ENCODE measurements around the gene GNLY. TPM values are rescaled to one million over a fixed set of nuclear protein-coding genes. Genes with fewer than 3 reads are reported as not detected.

GNLY gene
- total RNA-seq, 1 donor from 2014 or later: not detected

GRCh38 chr2:85719609-85720240, 25.6 kb downstream of the GNLY start:
- H3K36me3 Mint-ChIP-seq (ENCODE audit: unreplicated experiment): no peaks in the 10 kb centered on the region
- DNase-seq (ENCODE audit: extremely low spot score, unreplicated experiment): no peak
- no peak overlapping the region for H3K4me3 Mint-ChIP-seq (ENCODE audit: unreplicated experiment)
- no peaks in the 10 kb centered on the region for H3K4me1 Mint-ChIP-seq (ENCODE audit: unreplicated experiment)
- no peak overlapping the region for H3K27ac Mint-ChIP-seq (ENCODE audit: unreplicated experiment)
- H3K9me3 Mint-ChIP-seq (ENCODE audit: unreplicated experiment): peaks cover 4% of the 10 kb centered on the region
- TF ChIP-seq, protein P1, sequence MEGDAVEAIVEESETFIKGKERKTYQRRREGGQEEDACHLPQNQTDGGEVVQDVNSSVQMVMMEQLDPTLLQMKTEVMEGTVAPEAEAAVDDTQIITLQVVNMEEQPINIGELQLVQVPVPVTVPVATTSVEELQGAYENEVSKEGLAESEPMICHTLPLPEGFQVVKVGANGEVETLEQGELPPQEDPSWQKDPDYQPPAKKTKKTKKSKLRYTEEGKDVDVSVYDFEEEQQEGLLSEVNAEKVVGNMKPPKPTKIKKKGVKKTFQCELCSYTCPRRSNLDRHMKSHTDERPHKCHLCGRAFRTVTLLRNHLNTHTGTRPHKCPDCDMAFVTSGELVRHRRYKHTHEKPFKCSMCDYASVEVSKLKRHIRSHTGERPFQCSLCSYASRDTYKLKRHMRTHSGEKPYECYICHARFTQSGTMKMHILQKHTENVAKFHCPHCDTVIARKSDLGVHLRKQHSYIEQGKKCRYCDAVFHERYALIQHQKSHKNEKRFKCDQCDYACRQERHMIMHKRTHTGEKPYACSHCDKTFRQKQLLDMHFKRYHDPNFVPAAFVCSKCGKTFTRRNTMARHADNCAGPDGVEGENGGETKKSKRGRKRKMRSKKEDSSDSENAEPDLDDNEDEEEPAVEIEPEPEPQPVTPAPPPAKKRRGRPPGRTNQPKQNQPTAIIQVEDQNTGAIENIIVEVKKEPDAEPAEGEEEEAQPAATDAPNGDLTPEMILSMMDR (IDR thresholded peaks at IDR 0.05): no peak
- peaks cover 41% of the 10 kb centered on the region for H3K27me3 Mint-ChIP-seq (ENCODE audit: unreplicated experiment)

DNA sequence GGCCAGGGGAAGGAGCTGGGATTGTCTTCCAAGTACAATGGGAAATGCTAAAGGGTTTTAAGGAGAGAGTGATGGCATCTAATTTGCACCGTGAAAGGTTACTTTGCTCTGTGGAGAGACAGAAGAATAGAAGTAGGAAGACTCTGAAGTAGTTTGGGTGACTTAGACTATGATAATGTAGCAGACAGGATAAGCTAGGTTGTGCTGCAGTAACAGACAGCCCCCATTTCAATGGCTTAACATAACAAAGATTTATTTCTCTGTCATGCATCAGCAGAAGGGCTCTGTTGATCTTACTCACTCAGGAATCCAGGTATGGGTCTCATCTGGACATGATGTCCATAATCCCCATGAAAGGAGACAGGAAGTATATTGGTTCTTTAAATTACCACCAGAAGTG, 26.4 kb downstream of the GNLY start:
- Mint-ChIP-seq H3K36me3 (ENCODE audit: unreplicated experiment) (no peaks in the 10 kb centered on the region), H3K4me3 (ENCODE audit: unreplicated experiment) (no peak overlapping the region), H3K9me3 (ENCODE audit: unreplicated experiment) (peaks cover 4% of the 10 kb centered on the region), H3K27me3 (ENCODE audit: unreplicated experiment) (peaks cover 45% of the 10 kb centered on the region), H3K4me1 (ENCODE audit: unreplicated experiment) (peaks cover 8% of the 10 kb centered on the region), H3K27ac (ENCODE audit: unreplicated experiment) (no peak overlapping the region)
- DNase-seq (ENCODE audit: extremely low spot score, unreplicated experiment): no peak
- TF ChIP-seq, protein P1 (IDR thresholded peaks at IDR 0.05): no peak

- Mint-ChIP-seq H3K27ac (ENCODE audit: unreplicated experiment) (no peak overlapping the region), H3K27me3 (ENCODE audit: unreplicated experiment) (peaks cover 39% of the 10 kb centered on the region), H3K4me3 (ENCODE audit: unreplicated experiment) (no peak overlapping the region), H3K36me3 (ENCODE audit: unreplicated experiment) (no peaks in the 10 kb centered on the region), H3K9me3 (ENCODE audit: unreplicated experiment) (peaks cover 4% of the 10 kb centered on the region), H3K4me1 (ENCODE audit: unreplicated experiment) (peaks cover 9% of the 10 kb centered on the region)
- TF ChIP-seq, protein P1 (IDR thresholded peaks at IDR 0.05): no peak
- no peak for DNase-seq (ENCODE audit: extremely low spot score, unreplicated experiment)
Measured at GRCh38 chr2:85721641-85722040, 27.5 kb downstream of the GNLY start.

DNA sequence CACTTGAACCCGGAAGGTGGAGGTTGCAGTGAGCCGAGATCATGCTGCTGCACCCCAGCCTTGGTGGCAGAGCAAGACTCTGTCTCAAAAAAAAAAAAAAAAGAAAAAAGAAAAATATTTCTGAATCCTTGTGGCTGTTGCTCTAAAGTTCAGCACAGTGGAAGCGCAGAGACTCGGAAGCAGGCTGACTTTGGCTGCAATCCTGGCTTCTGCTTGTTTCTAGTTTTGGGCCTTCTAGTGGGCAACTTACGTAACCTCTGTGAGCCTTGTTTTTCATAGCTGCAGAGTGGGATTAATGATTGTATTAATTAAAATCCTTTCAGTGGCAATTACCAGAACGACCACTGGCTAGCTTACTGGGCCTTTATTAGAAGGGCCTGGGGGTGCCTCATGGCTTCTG, 28.4 kb downstream of the GNLY start:
- no peak for DNase-seq (ENCODE audit: extremely low spot score, unreplicated experiment)
- no peaks in the 10 kb centered on the region for H3K36me3 Mint-ChIP-seq (ENCODE audit: unreplicated experiment)
- TF ChIP-seq, protein P1 (IDR thresholded peaks at IDR 0.05): no peak
- peaks cover 39% of the 10 kb centered on the region for H3K27me3 Mint-ChIP-seq (ENCODE audit: unreplicated experiment)
- H3K4me1 Mint-ChIP-seq (ENCODE audit: unreplicated experiment): peaks cover 9% of the 10 kb centered on the region
- H3K9me3 Mint-ChIP-seq (ENCODE audit: unreplicated experiment): peaks cover 4% of the 10 kb centered on the region
- no peak overlapping the region for H3K27ac Mint-ChIP-seq (ENCODE audit: unreplicated experiment)
- H3K4me3 Mint-ChIP-seq (ENCODE audit: unreplicated experiment): no peak overlapping the region

DNA sequence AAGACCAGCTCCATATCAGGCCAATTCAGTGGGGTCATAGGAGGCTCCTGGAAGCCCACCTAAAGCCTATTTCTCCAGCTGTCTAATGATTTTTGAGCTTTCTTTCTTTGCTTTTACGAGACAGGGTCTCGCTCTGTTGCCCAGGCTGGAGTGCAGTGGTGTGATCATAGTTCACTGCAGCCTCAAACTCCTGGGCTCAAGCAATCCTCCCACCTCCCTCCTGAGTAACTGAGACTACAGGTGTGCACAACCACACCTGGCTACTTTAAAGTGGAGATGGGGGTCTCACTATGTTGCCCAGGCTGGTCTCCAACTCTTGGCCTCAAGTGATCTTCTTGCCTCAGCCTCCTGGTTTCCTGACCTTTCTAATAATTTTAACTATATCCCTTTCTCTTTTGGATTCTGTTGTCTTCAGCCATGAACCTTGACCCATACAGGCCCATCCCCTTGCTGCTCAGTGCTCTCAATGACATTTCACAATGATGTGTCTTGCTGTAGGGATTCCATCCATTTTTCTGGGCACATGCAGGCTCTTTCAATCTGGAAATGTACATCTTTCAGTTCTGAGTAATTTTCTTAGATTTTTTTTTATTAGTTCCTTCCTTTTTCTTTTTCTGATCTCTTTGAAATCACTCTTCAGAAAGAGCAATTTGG, 29.7 kb downstream of the GNLY start:
- DNase-seq (ENCODE audit: extremely low spot score, unreplicated experiment): no peak
- Mint-ChIP-seq H3K4me3 (ENCODE audit: unreplicated experiment) (no peak overlapping the region), H3K4me1 (ENCODE audit: unreplicated experiment) (peaks cover 9% of the 10 kb centered on the region), H3K27ac (ENCODE audit: unreplicated experiment) (no peak overlapping the region), H3K36me3 (ENCODE audit: unreplicated experiment) (no peaks in the 10 kb centered on the region), H3K9me3 (ENCODE audit: unreplicated experiment) (peaks cover 4% of the 10 kb centered on the region), H3K27me3 (ENCODE audit: unreplicated experiment) (peaks cover 45% of the 10 kb centered on the region)
- TF ChIP-seq, protein P1 (IDR thresholded peaks at IDR 0.05): no peak

All from osteocyte (in vitro differentiated cells).